AG09309 (cell line): Measurements from ENCODE around the gene MORN4.

ENCODE experiments used
- DNase-seq: peaks from one replicate; pipeline ENCODE4 v3.0.0-alpha.2; 2010; ENCODE audit warnings: low read depth
- H3K4me3 ChIP-seq: 2 replicates; pipeline ENCODE4 v1.5.1; 2011; ENCODE audit warnings: mild to moderate bottlenecking, low read depth, low read length, moderate library complexity; ENCODE audit not compliant: control insufficient read depth
- CTCF ChIP-seq: IDR thresholded peaks from 2 replicates; pipeline ENCODE4 v1.5.1; 2011; ENCODE audit warnings: mild to moderate bottlenecking, low read depth, low read length, inconsistent platforms; ENCODE audit not compliant: insufficient read depth, control insufficient read depth; ENCODE audit errors: missing control alignments

The MORN4 gene

DNA sequence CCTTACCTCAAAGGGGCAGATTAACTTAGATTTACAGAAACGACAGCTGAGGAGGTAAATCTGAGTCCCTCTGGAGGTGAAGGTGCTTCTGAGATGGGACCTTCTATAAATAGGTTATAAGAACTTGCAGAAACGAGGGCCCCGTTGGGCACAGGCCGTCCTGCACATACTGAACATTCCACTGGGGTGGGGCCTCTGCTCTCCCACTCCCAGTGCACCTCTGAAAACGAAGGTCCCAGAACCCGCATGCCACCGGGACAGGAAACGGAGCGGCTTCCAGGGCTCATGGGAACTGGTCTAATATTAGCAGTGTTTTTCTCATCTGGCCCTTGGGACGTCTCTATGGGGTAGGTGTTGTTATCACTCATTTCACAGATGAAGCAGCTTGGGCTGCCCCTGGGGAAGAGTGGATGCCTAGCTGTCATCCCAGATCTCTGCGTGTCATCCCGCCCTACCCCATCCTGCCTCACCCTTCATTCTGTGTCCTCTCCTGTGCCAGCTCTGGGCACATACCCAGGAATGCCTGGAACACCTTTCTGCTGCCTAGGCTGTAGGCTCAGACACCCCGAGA is 24.2 kb downstream of the MORN4 start:
- TF ChIP-seq CTCF = no peak
- no peak overlapping the region for H3K4me3 ChIP-seq
- DNase-seq = no peak

DNA sequence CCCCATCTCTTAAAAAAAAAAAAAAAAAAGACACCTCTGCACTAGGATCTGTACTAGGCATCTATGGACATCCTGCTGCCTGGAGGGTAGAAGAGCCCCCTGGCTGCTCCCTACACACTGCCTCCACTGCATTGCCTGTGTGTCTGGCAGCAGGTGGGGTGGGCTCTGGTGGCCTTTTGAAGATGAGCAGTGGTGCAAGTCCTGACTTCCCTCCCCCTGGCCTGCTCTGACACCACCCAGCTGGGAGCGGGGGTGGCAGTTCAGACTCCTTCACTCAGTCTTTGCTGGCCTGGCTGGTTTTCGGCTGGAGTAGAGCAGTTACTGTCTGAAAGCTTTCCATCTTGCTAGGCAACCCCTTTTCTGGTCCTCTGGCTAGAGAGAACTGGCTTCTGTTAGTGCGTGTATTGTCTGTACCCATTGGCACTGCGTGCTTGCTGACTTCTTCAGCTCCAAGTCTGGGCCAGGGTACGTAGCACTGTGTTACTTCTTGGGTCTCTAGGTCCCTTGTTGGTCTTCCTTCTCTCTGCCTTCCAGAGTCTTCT is 26.1 kb downstream of the MORN4 start:
- H3K4me3 ChIP-seq = no peak overlapping the region
- TF ChIP-seq CTCF = no peak
- no peak for DNase-seq

GRCh38 chr10:97601268-97602215 is 31.8 kb downstream of the MORN4 start:
- DNase-seq = no peak
- H3K4me3 ChIP-seq = no peak overlapping the region
- no peak for TF ChIP-seq CTCF

GRCh38 chr10:97600616-97601015 is 32.7 kb downstream of the MORN4 start:
- no peak for DNase-seq
- no peak for TF ChIP-seq CTCF
- H3K4me3 ChIP-seq = no peak overlapping the region

GRCh38 chr10:97599272-97599619 is 34.1 kb downstream of the MORN4 start:
- no peak for TF ChIP-seq CTCF
- H3K4me3 ChIP-seq = no peak overlapping the region
- no peak for DNase-seq

GRCh38 chr10:97598407-97599271 is 34.7 kb downstream of the MORN4 start:
- DNase-seq = no peak
- no peak overlapping the region for H3K4me3 ChIP-seq
- TF ChIP-seq CTCF = no peak
